ENCODE data around the gene IL20RB. TPM values are rescaled to one million over a fixed set of nuclear protein-coding genes. Genes with fewer than 3 reads are reported as not detected.

The IL20RB gene
- total RNA-seq, 1 donor from 2014 or later = 0.98 TPM

- H3K4me1 Mint-ChIP-seq = peaks cover 53% of the 10 kb centered on the region
- H3K9me3 Mint-ChIP-seq = no peaks in the 10 kb centered on the region
- no peak overlapping the region for H3K27ac Mint-ChIP-seq
- no peak for TF ChIP-seq CTCF (IDR thresholded peaks at IDR 0.05)
- intact Hi-C loops (cut with micrococcal nuclease) = loop anchor here (5.0 kb wide), 1 partner anchor 111 kb away; the partner anchor contains the start of gene SLC35G2
- peak; percentile 32 for ATAC-seq (ENCODE audit: low read depth)
- peaks cover 27% of the 10 kb centered on the region for H3K36me3 Mint-ChIP-seq (ENCODE audit: low read depth)
- POLR2A ChIA-PET = interaction anchor here (0.6 to 0.7 kb wide), 2 partner anchors 48 to 176 kb away, joined by 4 read pairs; no protein-coding TSS in a partner anchor
- DNase-seq = no peak
- H3K4me3 Mint-ChIP-seq = no peak overlapping the region
- H3K27me3 Mint-ChIP-seq = no peaks in the 10 kb centered on the region
- CTCF ChIA-PET = no interaction called here
These were observed 29.5 kb upstream of the IL20RB start for GRCh38 chr3:136928240-136928639.

GRCh38 chr3:136929977-136930670 is 27.7 kb upstream of the IL20RB start:
- intact Hi-C loops (cut with micrococcal nuclease) = loop anchor here (5.0 kb wide), 2 partner anchors 113 to 178 kb away; partner anchors contain the start of genes SLC35G2 and STAG1
- Mint-ChIP-seq H3K27ac (no peak overlapping the region), H3K4me3 (no peak overlapping the region), H3K36me3 (ENCODE audit: low read depth) (peaks cover 43% of the 10 kb centered on the region), H3K9me3 (no peaks in the 10 kb centered on the region), H3K4me1 (peaks cover 55% of the 10 kb centered on the region), H3K27me3 (no peaks in the 10 kb centered on the region)
- ChIA-PET POLR2A (no interaction called here), CTCF (no interaction called here)
- TF ChIP-seq CTCF (IDR thresholded peaks at IDR 0.05) = no peak
- ATAC-seq (ENCODE audit: low read depth) = no peak
- no peak for DNase-seq

- H3K27ac Mint-ChIP-seq = peak overlapping the region; percentile 47
- H3K4me1 Mint-ChIP-seq = peaks cover 52% of the 10 kb centered on the region
- H3K4me3 Mint-ChIP-seq = no peak overlapping the region
- TF ChIP-seq CTCF (IDR thresholded peaks at IDR 0.05) = no peak
- no peaks in the 10 kb centered on the region for H3K27me3 Mint-ChIP-seq
- DNase-seq (no peak), ATAC-seq (ENCODE audit: low read depth) (no peak)
- CTCF ChIA-PET = no interaction called here
- peaks cover 3% of the 10 kb centered on the region for H3K9me3 Mint-ChIP-seq
- peaks cover 51% of the 10 kb centered on the region for H3K36me3 Mint-ChIP-seq (ENCODE audit: low read depth)
- POLR2A ChIA-PET = interaction anchor here (0.7 kb wide), 2 partner anchors 85 to 735 kb away, joined by 3 to 4 read pairs; partner anchors contain the start of gene MSL2
- intact Hi-C loops (cut with micrococcal nuclease) = loop anchor here (2.0 to 5.0 kb wide), 3 partner anchors 15 to 179 kb away; partner anchors contain the start of genes NCK1 and STAG1
These were observed 26.2 kb upstream of the IL20RB start for GRCh38 chr3:136931606-136932005.

DNA sequence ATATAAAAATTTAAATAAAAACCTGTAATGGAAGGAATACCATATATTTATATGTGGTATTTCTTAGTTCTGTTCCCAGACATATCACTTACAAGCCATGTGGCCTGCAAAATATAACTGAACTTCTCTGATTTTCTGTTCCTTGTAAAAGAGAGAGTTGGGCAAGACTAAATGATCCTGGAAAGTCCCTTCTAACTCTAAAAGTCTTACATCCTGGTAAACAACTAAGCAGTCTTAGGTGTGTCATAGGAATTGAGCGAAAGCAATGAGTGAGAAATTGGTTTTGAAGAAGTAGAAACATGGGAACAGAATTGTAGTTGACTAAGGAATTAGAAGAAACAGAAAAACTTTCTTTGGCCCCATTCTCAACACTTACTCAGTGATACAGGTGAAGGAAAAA is 25.3 kb upstream of the IL20RB start:
- no peak for TF ChIP-seq CTCF (IDR thresholded peaks at IDR 0.05)
- ATAC-seq (ENCODE audit: low read depth) = peak; percentile 57
- Mint-ChIP-seq H3K36me3 (ENCODE audit: low read depth) (peaks cover 56% of the 10 kb centered on the region), H3K4me1 (peaks cover 52% of the 10 kb centered on the region), H3K4me3 (no peak overlapping the region), H3K27ac (peak overlapping the region; percentile 59), H3K9me3 (peaks cover 8% of the 10 kb centered on the region), H3K27me3 (no peaks in the 10 kb centered on the region)
- intact Hi-C loops (cut with micrococcal nuclease) = loop anchor here (2.0 to 5.0 kb wide), 3 partner anchors 16 to 180 kb away; partner anchors contain the start of genes NCK1 and STAG1
- CTCF ChIA-PET = no interaction called here
- DNase-seq = no peak
- POLR2A ChIA-PET = interaction anchor here (1.3 to 1.5 kb wide), 2 partner anchors 71 to 180 kb away, joined by 5 to 6 read pairs; partner anchors contain the start of genes NCK1 and STAG1
